Measurements from ENCODE around the gene TCF3. TPM values are rescaled to one million over a fixed set of nuclear protein-coding genes. Genes with fewer than 3 reads are reported as not detected.
"Not testable (repeated sequence)": the region's sequence is repeated elsewhere in the genome, so short reads cannot be mapped to it uniquely, and the experiment has no call there.

Gene TCF3
- total RNA-seq, 2 donors from 2014 or later: 46.9 to 47.4 TPM

DNA sequence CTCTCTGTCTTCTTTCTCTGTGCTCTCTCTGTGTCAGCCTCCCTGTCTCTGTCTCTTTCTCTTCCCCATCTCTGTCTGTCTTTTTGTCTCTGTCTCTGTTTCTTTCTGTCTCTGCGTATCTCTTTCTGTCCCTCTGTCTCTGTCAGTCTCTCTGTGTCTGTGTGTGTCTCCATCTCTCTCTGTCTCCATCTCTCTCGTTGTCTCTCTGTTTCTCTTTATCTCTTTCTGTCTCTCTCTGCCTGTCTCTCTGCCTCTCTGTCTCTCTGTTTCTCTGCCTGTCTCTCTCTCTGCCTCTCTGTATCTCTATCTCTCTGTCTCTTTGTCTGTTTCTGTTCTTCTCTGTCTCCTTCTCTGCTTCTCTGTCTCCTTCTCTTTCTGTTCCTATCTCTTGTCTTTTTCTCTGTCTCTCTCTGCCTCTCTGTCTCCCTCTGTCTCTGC lies 15.7 kb upstream of the TCF3 start:
- peaks cover 6% of the 10 kb centered on the region for H3K36me3 Mint-ChIP-seq (ENCODE audit: low read depth)
- peaks cover 14% of the 10 kb centered on the region for H3K4me1 Mint-ChIP-seq
- H3K9me3 ChIP-seq (ENCODE audit: control insufficient read depth, low read length, poor library complexity, severe bottlenecking): no peaks in the 10 kb centered on the region
- no peak for DNase-seq
- peaks cover 31% of the 10 kb centered on the region for H3K27me3 Mint-ChIP-seq
- peak overlapping the region; percentile 69 for H3K27ac Mint-ChIP-seq
- peak overlapping the region; percentile 79 for H3K4me3 Mint-ChIP-seq
- ATAC-seq: no peak

DNA sequence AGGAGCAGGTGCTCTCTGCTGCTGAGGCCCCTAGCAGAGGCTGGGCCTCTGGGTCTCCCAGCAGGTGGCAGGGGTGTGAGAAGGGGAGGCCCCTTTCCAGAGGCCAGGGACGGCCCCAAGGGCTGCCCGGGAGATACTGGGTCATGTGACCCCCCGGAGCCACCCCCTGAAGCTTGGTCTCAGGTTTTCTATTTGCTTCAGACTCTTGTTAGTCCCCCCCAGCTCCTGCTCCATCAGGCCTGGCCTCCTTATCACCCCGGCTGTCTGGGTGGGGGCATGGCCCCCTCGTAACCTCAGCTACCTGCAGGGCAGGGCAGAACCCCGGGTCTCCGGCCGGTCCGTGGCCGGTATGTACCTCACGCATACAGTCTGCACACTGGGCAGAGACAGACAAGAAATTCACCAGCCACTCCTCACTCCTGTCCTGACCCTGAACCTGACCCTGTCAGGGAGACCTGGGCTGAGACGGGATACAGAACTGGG lies 13.2 kb upstream of the TCF3 start:
- no peaks in the 10 kb centered on the region for H3K9me3 ChIP-seq (ENCODE audit: control insufficient read depth, low read length, poor library complexity, severe bottlenecking)
- no peak overlapping the region for H3K27ac Mint-ChIP-seq
- DNase-seq (no peak), ATAC-seq (no peak)
- no peak overlapping the region for H3K4me3 Mint-ChIP-seq
- peaks cover 6% of the 10 kb centered on the region for H3K36me3 Mint-ChIP-seq (ENCODE audit: low read depth)
- peaks cover 14% of the 10 kb centered on the region for H3K4me1 Mint-ChIP-seq
- peaks cover 28% of the 10 kb centered on the region for H3K27me3 Mint-ChIP-seq

DNA sequence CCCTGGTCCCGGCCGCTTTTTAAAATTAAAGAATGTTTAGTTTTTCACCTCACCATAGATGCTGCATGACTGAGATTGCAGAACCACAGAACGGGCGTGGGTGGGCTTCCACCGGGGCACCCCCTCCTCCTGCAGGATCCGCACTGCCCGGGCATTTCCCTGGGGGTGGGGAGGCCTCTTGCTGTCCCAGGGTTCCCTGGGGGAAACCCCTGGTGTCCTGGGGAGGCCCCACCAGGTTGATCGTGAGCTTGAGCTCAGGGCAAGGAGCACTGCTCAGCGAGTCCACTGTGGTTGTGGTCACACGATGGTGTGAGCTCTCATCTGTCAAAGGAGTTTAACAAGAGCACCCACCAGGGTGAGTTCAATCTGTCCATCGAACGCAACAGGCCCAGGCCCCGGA lies 11.4 kb upstream of the TCF3 start:
- no peaks in the 10 kb centered on the region for H3K9me3 ChIP-seq (ENCODE audit: control insufficient read depth, low read length, poor library complexity, severe bottlenecking)
- ATAC-seq: no peak
- H3K27ac Mint-ChIP-seq: no peak overlapping the region
- DNase-seq: no peak
- no peak overlapping the region for H3K4me3 Mint-ChIP-seq
- H3K27me3 Mint-ChIP-seq: peaks cover 21% of the 10 kb centered on the region
- H3K4me1 Mint-ChIP-seq: peaks cover 11% of the 10 kb centered on the region
- peaks cover 6% of the 10 kb centered on the region for H3K36me3 Mint-ChIP-seq (ENCODE audit: low read depth)

DNA sequence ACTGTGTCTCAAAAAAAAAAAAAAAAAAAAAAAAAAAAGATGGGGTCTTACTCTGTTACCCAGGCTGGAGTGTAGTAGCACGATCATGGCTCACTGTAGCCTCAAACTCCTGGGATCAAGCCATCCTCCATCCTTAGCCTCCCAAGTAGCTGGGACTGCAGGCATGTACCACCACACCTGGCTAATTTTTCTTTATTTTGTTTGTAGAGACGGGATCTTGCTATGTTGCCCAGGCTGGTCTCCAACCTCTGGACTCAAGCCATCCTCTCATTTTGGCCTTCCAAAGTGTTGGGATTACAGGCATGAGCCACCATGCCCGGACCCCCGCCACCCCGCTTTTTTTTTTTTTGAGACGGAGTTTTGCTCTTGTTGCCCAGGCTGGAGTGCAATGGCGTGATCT lies 10.8 kb upstream of the TCF3 start:
- H3K36me3 Mint-ChIP-seq (ENCODE audit: low read depth); H3K4me1 Mint-ChIP-seq; H3K27ac Mint-ChIP-seq; DNase-seq; ATAC-seq; H3K4me3 Mint-ChIP-seq; H3K9me3 ChIP-seq (ENCODE audit: control insufficient read depth, low read length, poor library complexity, severe bottlenecking): not testable (repeated sequence)
- peaks cover 16% of the 10 kb centered on the region for H3K27me3 Mint-ChIP-seq

DNA sequence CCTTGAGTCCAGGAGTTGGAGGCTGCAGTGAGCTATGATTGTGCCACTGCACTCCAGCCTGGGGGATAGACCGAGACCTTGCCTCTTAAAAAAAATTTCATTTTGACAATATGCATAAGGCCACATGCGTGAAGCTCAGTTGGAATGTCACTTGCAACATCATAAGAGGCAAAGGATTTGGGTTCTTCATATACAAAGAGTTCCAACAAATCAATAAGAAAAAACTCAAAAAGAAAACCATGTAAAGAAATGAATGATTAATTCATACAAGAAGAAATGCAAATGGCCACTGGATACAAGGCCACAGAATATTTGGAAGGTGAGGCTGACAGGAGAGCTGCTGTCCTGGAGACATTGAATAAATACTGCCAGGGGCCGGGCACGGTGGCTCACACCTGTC lies 9.6 kb upstream of the TCF3 start:
- no peaks in the 10 kb centered on the region for H3K36me3 Mint-ChIP-seq (ENCODE audit: low read depth)
- H3K4me3 Mint-ChIP-seq: no peak overlapping the region
- no peaks in the 10 kb centered on the region for H3K9me3 ChIP-seq (ENCODE audit: control insufficient read depth, low read length, poor library complexity, severe bottlenecking)
- DNase-seq (no peak), ATAC-seq (no peak)
- H3K4me1 Mint-ChIP-seq: no peaks in the 10 kb centered on the region
- H3K27ac Mint-ChIP-seq: no peak overlapping the region
- peaks cover 6% of the 10 kb centered on the region for H3K27me3 Mint-ChIP-seq

DNA sequence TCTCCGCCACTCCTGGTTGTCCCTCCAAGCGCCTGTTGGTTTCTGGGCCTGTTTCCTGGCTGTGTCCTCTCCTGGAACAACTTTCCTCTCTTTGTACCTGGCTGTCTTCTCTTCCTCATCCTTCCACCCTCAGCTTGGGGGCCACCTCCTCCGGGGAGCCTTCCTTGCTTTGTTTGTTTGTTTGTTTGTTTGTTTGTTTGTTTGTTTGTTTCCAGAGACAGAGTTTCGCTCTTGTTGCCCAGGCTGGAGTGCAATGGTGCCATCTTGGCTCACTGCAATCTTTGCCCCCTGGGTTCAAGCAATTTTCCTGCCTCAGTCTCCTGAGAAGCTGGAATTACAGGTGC lies 6.6 kb upstream of the TCF3 start:
- Mint-ChIP-seq H3K4me3 (no peak overlapping the region), H3K36me3 (ENCODE audit: low read depth) (no peaks in the 10 kb centered on the region), H3K27me3 (peaks cover 10% of the 10 kb centered on the region), H3K4me1 (peaks cover 2% of the 10 kb centered on the region), H3K27ac (peak overlapping the region; percentile 63)
- no peak for DNase-seq
- no peak for ATAC-seq
- no peaks in the 10 kb centered on the region for H3K9me3 ChIP-seq (ENCODE audit: control insufficient read depth, low read length, poor library complexity, severe bottlenecking)

DNA sequence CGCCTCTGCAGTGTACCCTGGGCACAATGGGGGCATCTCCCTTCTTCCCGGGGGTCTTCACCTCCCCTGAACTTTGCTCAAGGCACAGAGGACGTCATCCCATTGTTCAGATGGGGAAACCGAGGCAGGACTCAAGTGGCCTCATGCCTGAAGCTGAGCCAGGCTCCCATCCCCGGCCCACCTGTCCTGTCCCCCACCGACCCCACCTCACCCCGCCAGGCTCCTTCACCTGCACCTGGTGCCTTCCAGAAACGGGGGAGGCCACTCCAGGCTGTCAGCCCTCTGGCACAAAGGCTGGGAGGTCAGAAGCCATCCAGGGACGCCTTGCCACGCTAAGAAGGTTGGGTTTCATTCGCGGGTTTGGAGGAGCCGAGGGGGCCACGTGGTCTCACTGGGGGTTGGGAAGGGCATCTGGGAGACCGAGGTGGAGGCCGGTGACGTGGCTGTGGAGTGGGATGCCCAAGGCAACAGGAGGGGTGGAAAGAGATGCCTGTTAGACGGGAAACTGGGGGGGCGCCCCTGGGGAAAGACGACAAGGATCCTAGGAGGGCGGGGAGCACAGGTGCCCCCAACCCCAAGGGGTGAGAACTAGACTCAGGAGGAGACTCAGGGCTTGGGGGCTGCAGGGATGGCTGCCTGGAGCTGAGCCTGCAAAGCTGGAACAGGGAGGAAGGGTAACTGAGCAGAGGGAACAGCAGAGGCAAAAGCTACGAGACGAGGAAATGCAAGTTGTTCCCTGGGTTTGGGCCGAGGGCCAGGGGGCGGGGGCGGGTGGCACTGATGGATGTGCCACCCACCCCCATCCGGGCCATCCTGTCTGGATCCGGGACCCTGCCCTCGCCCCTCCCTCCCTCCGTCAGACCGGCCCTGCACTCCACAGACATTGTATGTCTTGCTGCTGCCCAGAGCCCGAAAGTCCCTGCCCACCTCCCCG lies 6.0 kb upstream of the TCF3 start:
- no peak overlapping the region for H3K27ac Mint-ChIP-seq
- H3K36me3 Mint-ChIP-seq (ENCODE audit: low read depth): no peaks in the 10 kb centered on the region
- peaks cover 10% of the 10 kb centered on the region for H3K27me3 Mint-ChIP-seq
- peaks cover 2% of the 10 kb centered on the region for H3K4me1 Mint-ChIP-seq
- no peak overlapping the region for H3K4me3 Mint-ChIP-seq
- no peak for ATAC-seq
- H3K9me3 ChIP-seq (ENCODE audit: control insufficient read depth, low read length, poor library complexity, severe bottlenecking): no peaks in the 10 kb centered on the region
- DNase-seq: no peak

DNA sequence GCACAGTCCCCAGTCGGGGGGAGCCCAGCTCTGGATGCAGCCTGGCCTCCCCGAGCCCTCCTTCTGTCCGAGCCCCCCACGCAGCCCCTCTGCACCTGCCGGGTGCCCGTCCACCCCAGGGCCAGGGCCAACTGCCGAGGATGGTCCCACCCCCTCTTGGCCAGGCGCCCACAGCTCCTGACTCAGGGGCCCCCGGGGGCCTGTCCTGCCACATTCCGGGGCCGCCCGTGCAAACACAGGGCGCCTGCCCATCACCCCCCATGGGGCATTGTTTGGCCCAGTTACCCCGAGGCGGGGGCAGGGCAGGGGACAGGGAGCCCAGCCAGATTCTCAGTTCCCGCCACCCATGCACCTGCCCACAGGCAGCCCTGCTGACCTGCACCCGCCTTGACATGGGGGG lies 5.3 kb upstream of the TCF3 start:
- Mint-ChIP-seq H3K4me1 (peaks cover 2% of the 10 kb centered on the region), H3K4me3 (no peak overlapping the region), H3K27ac (no peak overlapping the region), H3K27me3 (peaks cover 10% of the 10 kb centered on the region), H3K36me3 (ENCODE audit: low read depth) (no peaks in the 10 kb centered on the region)
- ATAC-seq (no peak), DNase-seq (no peak)
- no peaks in the 10 kb centered on the region for H3K9me3 ChIP-seq (ENCODE audit: control insufficient read depth, low read length, poor library complexity, severe bottlenecking)

DNA sequence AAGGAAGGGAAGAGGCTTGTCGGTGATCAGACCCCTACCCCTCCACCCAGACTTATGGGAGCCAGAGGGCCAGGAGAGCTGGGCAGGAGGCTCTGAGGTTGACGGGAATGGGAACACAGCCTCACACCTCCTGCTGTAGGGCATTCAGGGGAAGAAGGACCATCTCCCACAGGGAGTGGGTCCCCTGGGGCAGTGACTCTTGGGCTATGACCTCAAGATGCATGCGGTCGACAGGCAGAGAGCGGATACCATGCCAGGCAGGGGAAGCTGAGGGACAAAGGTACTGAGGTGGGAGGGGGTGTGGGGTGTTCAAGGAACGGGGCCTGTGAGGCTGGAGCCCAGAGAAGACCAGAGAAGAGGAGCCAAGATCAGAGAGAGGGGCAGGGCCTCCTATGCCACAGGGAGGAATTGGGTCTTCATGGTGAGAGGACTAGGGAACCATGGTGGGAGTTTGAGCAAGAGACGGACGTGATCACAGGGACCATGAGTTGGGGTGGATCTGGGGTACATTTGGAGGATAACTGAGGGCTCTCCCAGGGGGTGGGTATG lies 4.6 kb upstream of the TCF3 start:
- Mint-ChIP-seq H3K4me1 (peaks cover 2% of the 10 kb centered on the region), H3K27ac (no peak overlapping the region), H3K4me3 (no peak overlapping the region), H3K27me3 (peaks cover 9% of the 10 kb centered on the region), H3K36me3 (ENCODE audit: low read depth) (no peaks in the 10 kb centered on the region)
- DNase-seq: no peak
- H3K9me3 ChIP-seq (ENCODE audit: control insufficient read depth, low read length, poor library complexity, severe bottlenecking): no peaks in the 10 kb centered on the region
- no peak for ATAC-seq

DNA sequence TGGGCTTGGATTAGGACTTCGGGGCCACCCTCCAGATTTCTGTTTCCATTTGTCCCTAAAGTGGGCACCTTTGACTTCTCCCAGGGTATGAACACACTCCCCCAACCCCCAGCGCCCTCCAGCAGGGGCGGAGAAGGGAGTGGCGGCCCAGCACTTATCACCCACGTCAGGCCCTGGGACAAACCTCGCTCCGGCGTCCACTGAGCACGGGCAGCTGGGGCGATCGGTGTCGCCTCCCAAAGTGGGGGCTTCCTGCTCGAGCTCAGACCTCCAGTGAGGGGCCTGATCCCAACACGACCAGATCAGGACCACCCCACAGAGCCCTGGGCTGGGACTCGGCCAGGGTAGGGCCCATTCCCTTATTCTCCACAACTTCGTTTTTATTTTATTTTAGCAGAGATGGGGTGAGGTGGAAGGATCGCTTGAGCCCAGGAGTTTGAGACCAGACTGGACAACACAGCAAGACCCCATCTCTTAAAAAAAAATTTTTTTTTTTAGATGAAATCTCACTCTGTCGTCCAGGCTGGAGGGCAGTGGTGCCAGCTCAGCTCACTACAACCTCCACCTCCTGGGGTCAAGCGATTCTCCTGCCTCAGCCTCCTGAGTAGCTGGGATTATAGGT lies 3.7 kb upstream of the TCF3 start:
- ATAC-seq (no peak), DNase-seq (no peak)
- H3K9me3 ChIP-seq (ENCODE audit: control insufficient read depth, low read length, poor library complexity, severe bottlenecking): no peaks in the 10 kb centered on the region
- Mint-ChIP-seq H3K36me3 (ENCODE audit: low read depth) (no peaks in the 10 kb centered on the region), H3K4me3 (no peak overlapping the region), H3K27ac (no peak overlapping the region), H3K27me3 (peaks cover 6% of the 10 kb centered on the region), H3K4me1 (peaks cover 4% of the 10 kb centered on the region)

DNA sequence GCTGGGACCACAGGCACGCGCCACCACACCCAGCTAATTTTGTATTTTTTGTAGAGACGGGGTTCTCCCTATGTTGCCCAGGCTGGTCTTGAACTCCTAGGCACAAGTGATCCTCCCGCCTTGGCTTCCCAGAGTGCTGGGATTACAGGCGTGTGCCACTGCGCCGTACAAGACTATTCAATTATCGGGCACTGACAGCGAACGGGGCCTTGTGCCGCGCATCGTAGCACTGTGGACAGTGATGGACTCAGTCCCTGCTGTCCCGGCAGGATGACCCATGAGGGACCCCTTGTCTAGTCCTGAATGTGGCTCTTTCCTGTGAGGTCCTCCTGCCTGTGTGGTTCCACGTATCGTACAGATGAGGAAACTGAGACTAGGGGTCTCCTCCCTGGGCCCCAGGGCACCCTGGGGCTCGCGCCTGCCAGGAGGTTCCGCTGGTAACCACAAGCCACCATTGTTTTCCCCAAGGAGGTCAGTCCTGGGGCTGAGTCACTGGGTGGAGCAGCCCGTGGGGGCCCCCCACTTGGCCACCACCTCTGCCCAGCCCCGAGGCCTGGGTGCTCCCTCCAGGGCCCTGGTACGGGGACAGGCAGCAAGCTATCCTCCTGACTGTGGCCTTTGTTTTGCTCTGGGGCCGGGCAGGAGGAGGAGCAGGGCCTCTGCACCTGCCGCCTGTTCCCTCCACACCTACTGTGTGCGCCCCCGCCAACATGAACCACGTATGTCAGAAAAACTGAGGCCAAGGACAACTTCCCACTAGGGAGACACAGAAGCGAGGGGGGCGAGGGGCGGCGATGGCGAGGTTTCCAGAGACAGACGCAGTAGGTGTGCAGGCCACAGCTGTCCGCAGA lies 2.9 kb upstream of the TCF3 start:
- H3K9me3 ChIP-seq (ENCODE audit: control insufficient read depth, low read length, poor library complexity, severe bottlenecking): no peaks in the 10 kb centered on the region
- Mint-ChIP-seq H3K27me3 (peaks cover 6% of the 10 kb centered on the region), H3K27ac (no peak overlapping the region), H3K4me3 (no peak overlapping the region), H3K36me3 (ENCODE audit: low read depth) (no peaks in the 10 kb centered on the region), H3K4me1 (peaks cover 10% of the 10 kb centered on the region)
- ATAC-seq (no peak), DNase-seq (no peak)

DNA sequence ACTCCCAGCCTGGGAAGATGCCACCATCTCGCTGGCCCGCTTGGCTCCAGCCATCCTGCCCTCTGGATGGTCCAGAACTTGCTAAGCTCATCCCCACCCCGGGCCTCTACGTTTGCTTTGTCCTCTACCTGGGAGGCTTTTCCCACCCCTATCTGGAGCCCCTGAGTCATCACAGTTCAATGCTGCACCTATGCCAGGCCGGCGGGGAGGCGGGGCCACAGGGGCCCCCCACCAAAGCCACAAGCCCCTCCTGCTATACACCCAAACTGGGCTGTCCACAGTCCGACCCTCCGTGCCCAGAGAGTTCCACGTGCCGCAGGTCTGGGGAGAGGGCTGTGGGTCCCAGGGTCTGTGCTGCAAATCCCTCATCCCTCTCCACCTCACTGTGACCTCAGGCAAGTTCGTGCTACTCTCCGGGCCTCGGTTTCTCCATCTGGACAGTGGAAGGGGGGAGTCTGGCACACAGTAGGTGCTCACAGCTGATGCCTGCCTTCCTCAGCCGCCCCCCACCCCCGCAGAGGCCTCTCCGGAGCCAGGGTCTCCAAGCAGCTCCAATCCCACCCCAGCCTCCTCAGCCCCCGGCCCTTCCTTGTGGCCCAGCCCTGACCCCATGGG lies 1.9 kb upstream of the TCF3 start:
- H3K9me3 ChIP-seq (ENCODE audit: control insufficient read depth, low read length, poor library complexity, severe bottlenecking): no peaks in the 10 kb centered on the region
- Mint-ChIP-seq H3K27me3 (peaks cover 6% of the 10 kb centered on the region), H3K27ac (no peak overlapping the region), H3K36me3 (ENCODE audit: low read depth) (no peaks in the 10 kb centered on the region), H3K4me3 (peak overlapping the region; percentile 21), H3K4me1 (peaks cover 12% of the 10 kb centered on the region)
- no peak for DNase-seq
- no peak for ATAC-seq

DNA sequence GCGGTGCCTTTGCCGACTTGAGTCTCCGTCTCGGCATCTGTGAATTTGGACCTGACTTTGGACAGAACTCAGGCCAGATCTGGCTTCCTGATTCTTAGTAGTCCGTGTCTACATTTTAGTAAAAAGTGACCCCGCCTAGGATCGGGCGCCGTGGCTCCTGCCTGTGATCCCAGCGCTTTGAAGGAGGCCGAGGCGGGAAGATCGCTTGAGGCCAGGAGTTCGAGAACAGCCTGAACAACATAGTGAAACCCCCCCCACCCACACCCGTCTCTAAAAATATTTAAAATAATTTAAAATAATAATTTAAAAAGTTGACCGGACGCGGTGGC lies 849 bp upstream of the TCF3 start:
- Mint-ChIP-seq H3K27me3 (peaks cover 6% of the 10 kb centered on the region), H3K4me1 (peaks cover 12% of the 10 kb centered on the region), H3K4me3 (peak overlapping the region; percentile 78), H3K27ac (peak overlapping the region; percentile 67), H3K36me3 (ENCODE audit: low read depth) (no peaks in the 10 kb centered on the region)
- no peaks in the 10 kb centered on the region for H3K9me3 ChIP-seq (ENCODE audit: control insufficient read depth, low read length, poor library complexity, severe bottlenecking)
- ATAC-seq (no peak), DNase-seq (no peak)
